SW480 (cell line): ENCODE measurements around the gene PRH2.
A peak's percentile ranks its signal among the peaks of the same experiment; 100 is the strongest.

ENCODE experiments used
- DNase-seq: peaks from one replicate; pipeline ENCODE4 v3.0.0-alpha.2; 2016; ENCODE audit warnings: low spot score

The PRH2 gene

GRCh38 chr12:10960211-10960610 is 31.2 kb downstream of the PRH2 start:
- DNase-seq, result no peak

- DNase-seq, result no peak
Measured at GRCh38 chr12:10965476-10965875, 36.4 kb downstream of the PRH2 start.

DNA sequence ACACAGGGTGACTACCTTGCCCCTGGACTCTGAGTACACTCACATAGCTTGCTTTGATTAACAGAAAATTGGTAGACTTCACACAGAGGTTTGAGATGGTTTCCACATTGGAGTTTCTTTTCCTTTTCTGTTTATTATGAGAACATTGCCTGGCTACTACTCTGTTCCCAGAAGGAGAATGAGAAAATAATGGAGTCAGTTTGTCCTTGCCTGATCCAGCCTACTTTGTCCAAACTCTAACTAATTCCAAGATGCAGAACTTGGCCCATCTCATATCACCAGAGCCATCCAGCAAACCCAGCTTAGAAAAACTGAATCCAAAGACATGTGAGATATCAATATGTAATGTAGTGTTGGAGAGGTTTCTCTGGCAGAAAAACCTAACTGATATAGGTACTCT is 37.3 kb downstream of the PRH2 start:
- no peak for DNase-seq

DNA sequence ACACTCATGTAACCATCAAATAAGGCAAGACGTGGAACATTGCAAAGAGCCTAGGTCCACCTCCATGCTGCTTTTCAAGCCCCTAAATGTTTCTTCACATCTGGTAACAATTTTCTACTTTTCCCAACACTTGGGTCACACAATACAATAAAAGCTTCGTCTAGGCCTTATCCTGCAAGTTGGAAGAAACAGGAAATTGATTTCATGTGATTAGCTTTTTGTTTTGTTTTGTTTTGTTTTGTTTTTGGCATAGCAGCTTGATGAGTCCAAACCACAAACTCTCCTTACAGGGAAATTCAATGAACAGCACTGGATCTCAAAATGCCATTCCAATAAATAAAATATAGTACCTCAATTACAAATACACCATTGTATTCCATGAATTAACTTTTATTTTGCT is 38.4 kb downstream of the PRH2 start:
- DNase-seq, result peak; percentile 13

DNA sequence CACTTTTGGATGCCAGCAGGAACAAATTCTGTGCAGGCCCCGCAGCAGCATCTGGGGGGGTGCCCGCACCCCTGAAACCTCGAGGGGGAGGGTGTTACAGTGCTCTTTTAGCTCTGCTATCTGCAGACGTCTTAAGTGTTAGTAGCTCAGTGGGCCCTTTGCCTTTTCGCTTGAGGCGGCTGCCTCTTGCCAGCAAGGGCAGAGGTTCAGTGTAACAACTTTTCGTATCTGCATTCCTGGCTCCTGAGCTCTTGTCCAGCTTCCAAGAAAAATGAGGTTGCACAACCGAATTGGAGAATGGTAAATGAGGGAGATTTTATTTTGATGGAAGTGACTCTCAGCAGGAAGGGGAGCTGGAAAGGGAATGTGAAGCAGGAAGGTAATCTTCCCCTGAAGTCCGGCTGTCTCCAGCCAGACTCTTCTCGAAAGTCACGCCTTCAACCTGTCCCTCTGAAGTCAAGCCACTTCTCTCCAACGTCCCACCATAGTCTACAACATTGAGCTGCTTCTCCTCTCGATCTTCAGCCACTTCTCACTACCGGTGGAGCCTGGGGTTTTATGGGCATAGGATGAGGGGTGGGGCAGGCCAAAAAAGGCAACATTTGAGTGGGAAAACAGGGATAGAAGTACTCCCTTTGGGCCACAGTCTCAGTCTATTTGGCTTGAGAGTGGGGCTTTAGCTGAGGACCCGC is 39.9 kb downstream of the PRH2 start:
- no peak for DNase-seq

- DNase-seq, result no peak
Measured at GRCh38 chr12:10974965-10975364, 45.9 kb downstream of the PRH2 start.

- DNase-seq, result peak; percentile 85
Measured at GRCh38 chr12:10982244-10982643, 53.2 kb downstream of the PRH2 start.
